Liver (tissue), 9 donors: Measurements from ENCODE around the gene RAB7A. TPM values are rescaled to one million over a fixed set of nuclear protein-coding genes. Genes with fewer than 3 reads are reported as not detected.

Source experiments
- DNase-seq: peaks from one replicate; pipeline ENCODE4 v3.0.0-alpha.2; 2017; ENCODE audit warnings: low spot score
- H3K27ac ChIP-seq, 2 donors: one replicate each; pipeline ENCODE4 v1.7.0; 2013; ENCODE audit warnings: inconsistent platforms in 2 of 2, low read length in 2 of 2, control low read depth in 1 of 2, low read depth in 1 of 2, mild to moderate bottlenecking in 1 of 2
- H3K27me3 ChIP-seq, 4 donors: one replicate each; pipeline versions ENCODE4 v1.6.1 to v1.7.0; 2013; ENCODE audit warnings: low read length in 3 of 4, inconsistent platforms in 1 of 4, mild to moderate bottlenecking in 1 of 4, moderate library complexity in 1 of 4; ENCODE audit not compliant: control insufficient read depth in 4 of 4, insufficient read depth in 4 of 4
- H3K36me3 ChIP-seq, 4 donors: one replicate each; pipeline versions ENCODE4 v1.6.1 to v1.7.0; 2013; ENCODE audit warnings: low read length in 3 of 4, mild to moderate bottlenecking in 3 of 4, low read depth in 1 of 4, moderate library complexity in 1 of 4; ENCODE audit not compliant: control insufficient read depth in 4 of 4, insufficient read depth in 3 of 4
- H3K4me1 ChIP-seq, 4 donors: one replicate each; pipeline versions ENCODE4 v1.6.1 to v1.7.0; 2013; ENCODE audit warnings: low read length in 3 of 4, mild to moderate bottlenecking in 3 of 4, moderate library complexity in 1 of 4; ENCODE audit not compliant: control insufficient read depth in 4 of 4, insufficient read depth in 4 of 4
- H3K4me3 ChIP-seq, 3 donors: one replicate each; pipeline versions ENCODE4 v1.6.1 to v1.7.0; 2013; ENCODE audit warnings: low read length in 3 of 3, control low read depth in 1 of 3, low read depth in 1 of 3, mild to moderate bottlenecking in 1 of 3
- H3K9ac ChIP-seq, 2 donors: one replicate each; pipeline ENCODE4 v1.7.0; 2013; ENCODE audit warnings: low read length in 2 of 2, mild to moderate bottlenecking in 2 of 2, moderate library complexity in 2 of 2, control low read depth in 1 of 2, low read depth in 1 of 2
- H3K9me3 ChIP-seq, 4 donors: one replicate each; pipeline versions ENCODE4 v1.6.1 to v1.7.0; 2013; ENCODE audit warnings: low read length in 3 of 4; ENCODE audit not compliant: control insufficient read depth in 4 of 4
- ATF3 ChIP-seq: IDR thresholded peaks from 2 replicates; pipeline ENCODE4 v1.6.1; 2016; ENCODE audit warnings: antibody characterized with exemption
- CTCF ChIP-seq: fragments of 150-350 bp; IDR thresholded peaks from 2 replicates; pipeline ENCODE4 v1.5.1; 2017; ENCODE audit warnings: improper control_type of control experiment, low read depth, low read length; ENCODE audit not compliant: missing input control
- FOXA1 ChIP-seq: IDR thresholded peaks from 2 replicates; pipeline ENCODE4 v1.6.1; 2016; ENCODE audit warnings: antibody characterized with exemption
- GABPA ChIP-seq, 2 donors: IDR thresholded peaks in 1 of 2; conservative IDR thresholded peaks in 1 of 2; 2 replicates each; pipeline ENCODE4 v1.6.1; 2016; ENCODE audit warnings: antibody characterized with exemption in 2 of 2, mild to moderate bottlenecking in 1 of 2, moderate library complexity in 1 of 2
- HNF4G ChIP-seq: IDR thresholded peaks from 2 replicates; pipeline ENCODE4 v1.6.1; 2016; ENCODE audit warnings: antibody characterized with exemption
- JUND ChIP-seq, 2 donors: IDR thresholded peaks; 2 replicates each; pipeline ENCODE4 v1.6.1; 2016; ENCODE audit warnings: antibody characterized with exemption in 2 of 2
- RAD21 ChIP-seq, 2 donors: IDR thresholded peaks; 2 replicates each; pipeline ENCODE4 v1.6.1; 2016; ENCODE audit warnings: antibody characterized with exemption in 2 of 2, mild to moderate bottlenecking in 2 of 2
- REST ChIP-seq: IDR thresholded peaks from 2 replicates; pipeline ENCODE4 v1.6.1; 2016; ENCODE audit warnings: antibody characterized with exemption, mild to moderate bottlenecking
- RXRA ChIP-seq, 2 donors: IDR thresholded peaks; 2 replicates each; pipeline ENCODE4 v1.6.1; 2017 to 2018; ENCODE audit warnings: antibody characterized with exemption in 2 of 2, mild to moderate bottlenecking in 1 of 2
- SP1 ChIP-seq: IDR thresholded peaks from 2 replicates; pipeline ENCODE4 v1.6.1; 2018; ENCODE audit warnings: antibody characterized with exemption, mild to moderate bottlenecking
- TAF1 ChIP-seq: conservative IDR thresholded peaks from 2 replicates; pipeline ENCODE4 v1.6.1; 2016; ENCODE audit warnings: antibody characterized with exemption, mild to moderate bottlenecking
- YY1 ChIP-seq: IDR thresholded peaks from 2 replicates; pipeline ENCODE4 v1.6.1; 2016; ENCODE audit warnings: antibody characterized with exemption, mild to moderate bottlenecking
- ZBTB33 ChIP-seq: IDR thresholded peaks from 2 replicates; pipeline ENCODE4 v1.6.1; 2016; ENCODE audit warnings: antibody characterized with exemption
- WGBS: extraction: QIAGEN DNeasy Blood & Tissue Kit; methylation state at CpG from one replicate; pipeline ENCODE4 v1.1.7; 2013; 5-methylcytosine and 5-hydroxymethylcytosine counted together
- polyA plus RNA-seq, 2 donors: library from polyadenylated mRNA; stranded (reverse) in 1 of 2; unstranded in 1 of 2; fragments of 200-250 nt in 1 of 2; fragments of >200 nt in 1 of 2; fragmentation: Nextera tagmentation in 1 of 2; extraction: Ambion mirVana in 1 of 2; gene quantifications; one replicate each; pipeline versions ENCODE4 v1.2.1 to v1.2.3, GENCODE V29; 2013 to 2015
- total RNA-seq, 2 donors: library from RNA; depleted of rRNA; stranded (reverse); fragments of >200 nt; gene quantifications; one replicate each; pipeline ENCODE4 v1.2.3, GENCODE V29; 2014
- donor health status: healthy.
- donor health status: healthy.
- donor health status: healthy.
- donor health status: healthy.
- donor health status: healthy.

Gene RAB7A
- total and polyA plus RNA-seq, 4 donors: 34.6 to 90.6 (median 63.4) TPM

GRCh38 chr3:128689060-128689459, 36.9 kb upstream of the RAB7A start:
- TF ChIP-seq RAD21 (IDR thresholded peaks at IDR 0.05) (no peak), FOXA1 (no peak), ATF3 (no peak), JUND (IDR thresholded peaks at IDR 0.05) (no peak), CTCF (no peak)
- no peaks in the 10 kb centered on the region for H3K36me3 ChIP-seq
- 90% methylated on average over 5 of the region's 5 CpGs for WGBS
- no peak overlapping the region for H3K27ac ChIP-seq
- H3K4me3 ChIP-seq: no peak overlapping the region
- H3K9me3 ChIP-seq: no peaks in the 10 kb centered on the region
- DNase-seq: no peak
- H3K27me3 ChIP-seq: no peaks in the 10 kb centered on the region
- H3K9ac ChIP-seq: no peak overlapping the region
- H3K4me1 ChIP-seq: no peaks in the 10 kb centered on the region

GRCh38 chr3:128693696-128694095, 32.3 kb upstream of the RAB7A start:
- WGBS: 34% methylated on average over 2 of the region's 2 CpGs
- Histone ChIP-seq H3K36me3 (no peaks in the 10 kb centered on the region), H3K4me1 (peaks cover 0 to 3% (median 0%) of the 10 kb centered on the region in 4 donors), H3K27ac (no peak overlapping the region), H3K4me3 (no peak overlapping the region), H3K9me3 (no peaks in the 10 kb centered on the region), H3K9ac (no peak overlapping the region), H3K27me3 (no peaks in the 10 kb centered on the region)
- DNase-seq: no peak
- TF ChIP-seq GABPA (IDR thresholded peaks at IDR 0.05 in 1 of 2, conservative IDR thresholded peaks at IDR 0.05 in 1 of 2) (no peak), YY1 (no peak), RXRA (IDR thresholded peaks at IDR 0.05) (no peak), RAD21 (IDR thresholded peaks at IDR 0.05) (no peak), CTCF (no peak), SP1 (no peak), TAF1 (no peak)

GRCh38 chr3:128697341-128697740, 28.6 kb upstream of the RAB7A start:
- Histone ChIP-seq H3K4me1 (peaks cover 0 to 3% (median 0%) of the 10 kb centered on the region in 4 donors), H3K9me3 (no peaks in the 10 kb centered on the region), H3K4me3 (no peak overlapping the region), H3K9ac (no peak overlapping the region), H3K27me3 (no peaks in the 10 kb centered on the region), H3K36me3 (no peaks in the 10 kb centered on the region), H3K27ac (no peak overlapping the region)
- TF ChIP-seq RXRA (IDR thresholded peaks at IDR 0.05) (no peak), SP1 (no peak), GABPA (IDR thresholded peaks at IDR 0.05 in 1 of 2, conservative IDR thresholded peaks at IDR 0.05 in 1 of 2) (no peak), YY1 (no peak), HNF4G (no peak), ATF3 (no peak), FOXA1 (no peak), REST (no peak), ZBTB33 (no peak)
- WGBS: 92% methylated on average over 8 of the region's 8 CpGs
- DNase-seq: no peak
